SK-N-SH treated with all-trans-retinoic acid at 6 μM for 48 hours (cell line): ENCODE measurements around the gene EDEM2.

Experiments used
- ARNTL ChIP-seq: fragments of 450-650 bp; formaldehyde crosslinking; IDR thresholded peaks from 2 replicates; pipeline ENCODE4 v1.5.0; 2020; ENCODE audit warnings: low read depth, mild to moderate bottlenecking, moderate library complexity, borderline replicate concordance
- PPARA ChIP-seq: fragments of 250-450 bp; sonication (Bioruptor Pico); IDR thresholded peaks from 2 replicates; pipeline ENCODE4 v1.5.0; 2020; ENCODE audit warnings: mild to moderate bottlenecking, borderline replicate concordance
- ZNF8 ChIP-seq: fragments of 450-650 bp; formaldehyde crosslinking; IDR thresholded peaks from 2 replicates; pipeline ENCODE4 v1.5.0; 2020; ENCODE audit warnings: mild to moderate bottlenecking, moderate library complexity
- TF ChIP-seq, protein P1 (sequence below): fragments of 250-450 bp; sonication (Bioruptor Pico); IDR thresholded peaks from 2 replicates; pipeline ENCODE4 v1.8.0; 2020; ENCODE audit warnings: mild to moderate bottlenecking, moderate library complexity, borderline replicate concordance
- TF ChIP-seq, protein P2 (sequence below): fragments of 250-450 bp; sonication (Bioruptor Pico); IDR thresholded peaks from 2 replicates; pipeline ENCODE4 v1.8.0; 2021; ENCODE audit warnings: low read depth, mild to moderate bottlenecking, moderate library complexity, borderline replicate concordance
- TF ChIP-seq, protein P3 (sequence below): fragments of 250-450 bp; sonication (Bioruptor Pico); IDR thresholded peaks from 2 replicates; pipeline ENCODE4 v1.5.1; 2021; ENCODE audit warnings: mild to moderate bottlenecking, moderate library complexity

DNA sequence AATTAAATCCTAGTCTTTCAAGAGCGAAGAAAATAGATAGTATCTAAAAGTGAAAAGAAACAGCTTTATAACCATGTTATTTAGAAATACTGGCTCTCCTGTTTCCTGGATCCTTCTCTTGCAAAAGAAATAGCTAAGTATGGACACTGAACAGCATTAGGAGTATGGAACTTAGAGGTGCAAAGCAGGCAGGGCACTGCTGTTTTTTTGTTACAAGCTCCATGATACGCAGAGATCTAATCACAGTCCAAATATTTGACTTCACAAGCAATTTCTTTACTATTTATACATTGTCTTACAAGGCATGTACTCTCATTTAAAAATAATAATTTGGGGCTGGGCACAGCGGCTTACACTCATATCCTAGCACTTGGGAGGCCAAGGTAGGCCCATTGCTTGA lies 62.1 kb downstream of the EDEM2 start:
- TF ChIP-seq, protein P1, sequence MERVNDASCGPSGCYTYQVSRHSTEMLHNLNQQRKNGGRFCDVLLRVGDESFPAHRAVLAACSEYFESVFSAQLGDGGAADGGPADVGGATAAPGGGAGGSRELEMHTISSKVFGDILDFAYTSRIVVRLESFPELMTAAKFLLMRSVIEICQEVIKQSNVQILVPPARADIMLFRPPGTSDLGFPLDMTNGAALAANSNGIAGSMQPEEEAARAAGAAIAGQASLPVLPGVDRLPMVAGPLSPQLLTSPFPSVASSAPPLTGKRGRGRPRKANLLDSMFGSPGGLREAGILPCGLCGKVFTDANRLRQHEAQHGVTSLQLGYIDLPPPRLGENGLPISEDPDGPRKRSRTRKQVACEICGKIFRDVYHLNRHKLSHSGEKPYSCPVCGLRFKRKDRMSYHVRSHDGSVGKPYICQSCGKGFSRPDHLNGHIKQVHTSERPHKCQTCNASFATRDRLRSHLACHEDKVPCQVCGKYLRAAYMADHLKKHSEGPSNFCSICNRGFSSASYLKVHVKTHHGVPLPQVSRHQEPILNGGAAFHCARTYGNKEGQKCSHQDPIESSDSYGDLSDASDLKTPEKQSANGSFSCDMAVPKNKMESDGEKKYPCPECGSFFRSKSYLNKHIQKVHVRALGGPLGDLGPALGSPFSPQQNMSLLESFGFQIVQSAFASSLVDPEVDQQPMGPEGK (CRISPR knock-in tag) = no peak
- TF ChIP-seq, protein P2, sequence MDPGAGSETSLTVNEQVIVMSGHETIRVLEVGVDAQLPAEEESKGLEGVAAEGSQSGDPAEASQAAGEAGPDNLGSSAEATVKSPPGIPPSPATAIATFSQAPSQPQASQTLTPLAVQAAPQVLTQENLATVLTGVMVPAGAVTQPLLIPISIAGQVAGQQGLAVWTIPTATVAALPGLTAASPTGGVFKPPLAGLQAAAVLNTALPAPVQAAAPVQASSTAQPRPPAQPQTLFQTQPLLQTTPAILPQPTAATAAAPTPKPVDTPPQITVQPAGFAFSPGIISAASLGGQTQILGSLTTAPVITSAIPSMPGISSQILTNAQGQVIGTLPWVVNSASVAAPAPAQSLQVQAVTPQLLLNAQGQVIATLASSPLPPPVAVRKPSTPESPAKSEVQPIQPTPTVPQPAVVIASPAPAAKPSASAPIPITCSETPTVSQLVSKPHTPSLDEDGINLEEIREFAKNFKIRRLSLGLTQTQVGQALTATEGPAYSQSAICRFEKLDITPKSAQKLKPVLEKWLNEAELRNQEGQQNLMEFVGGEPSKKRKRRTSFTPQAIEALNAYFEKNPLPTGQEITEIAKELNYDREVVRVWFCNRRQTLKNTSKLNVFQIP (CRISPR knock-in tag) = no peak
- no peak for TF ChIP-seq ARNTL (CRISPR knock-in tag)
- TF ChIP-seq ZNF8 (CRISPR knock-in tag) = no peak
- no peak for TF ChIP-seq PPARA
- TF ChIP-seq, protein P3, sequence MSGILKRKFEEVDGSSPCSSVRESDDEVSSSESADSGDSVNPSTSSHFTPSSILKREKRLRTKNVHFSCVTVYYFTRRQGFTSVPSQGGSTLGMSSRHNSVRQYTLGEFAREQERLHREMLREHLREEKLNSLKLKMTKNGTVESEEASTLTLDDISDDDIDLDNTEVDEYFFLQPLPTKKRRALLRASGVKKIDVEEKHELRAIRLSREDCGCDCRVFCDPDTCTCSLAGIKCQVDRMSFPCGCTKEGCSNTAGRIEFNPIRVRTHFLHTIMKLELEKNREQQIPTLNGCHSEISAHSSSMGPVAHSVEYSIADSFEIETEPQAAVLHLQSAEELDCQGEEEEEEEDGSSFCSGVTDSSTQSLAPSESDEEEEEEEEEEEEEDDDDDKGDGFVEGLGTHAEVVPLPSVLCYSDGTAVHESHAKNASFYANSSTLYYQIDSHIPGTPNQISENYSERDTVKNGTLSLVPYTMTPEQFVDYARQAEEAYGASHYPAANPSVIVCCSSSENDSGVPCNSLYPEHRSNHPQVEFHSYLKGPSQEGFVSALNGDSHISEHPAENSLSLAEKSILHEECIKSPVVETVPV (CRISPR knock-in tag) = no peak
